ENCODE measurements around the gene SNX25. TPM values are rescaled to one million over a fixed set of nuclear protein-coding genes. Genes with fewer than 3 reads are reported as not detected.
"Not testable (repeated sequence)": the region's sequence is repeated elsewhere in the genome, so short reads cannot be mapped to it uniquely, and the experiment has no call there.

The SNX25 gene
- total RNA-seq, 3 donors from 2014 or later (not counting 1 experiment from before 2014, with no cell fraction given): 15.5 to 18.0 (median 16.6) TPM

- H3K9me3 ChIP-seq (ENCODE audit: control insufficient read depth, insufficient read depth, low read length): no peaks in the 10 kb centered on the region
- H3K36me3 ChIP-seq (ENCODE audit: control insufficient read depth, insufficient read depth, low read length): peaks cover 13% of the 10 kb centered on the region
- H3K27me3 Mint-ChIP-seq (ENCODE audit: low read depth in 2 of 2): no peaks in the 10 kb centered on the region
- H3K36me3 Mint-ChIP-seq: peaks cover 23% of the 10 kb centered on the region
- H3K4me3 ChIP-seq (ENCODE audit: low read length): no peak overlapping the region
- no peaks in the 10 kb centered on the region for H3K27me3 ChIP-seq (ENCODE audit: control insufficient read depth, insufficient read depth, low read length)
- DNase-seq (no peak), ATAC-seq (no peak)
- WGBS (ENCODE audit: insufficient coverage): no CpG with 5 or more reads among the region's 1 CpG
- H3K4me1 Mint-ChIP-seq: no peaks in the 10 kb centered on the region
- H3K27ac ChIP-seq (ENCODE audit: low read length): no peak overlapping the region
- peaks cover 3% of the 10 kb centered on the region in 2 donors for H3K9me3 Mint-ChIP-seq
- TF ChIP-seq CTCF (IDR thresholded peaks at IDR 0.05): no peak
- no peak overlapping the region for H3K4me3 Mint-ChIP-seq
- intact Hi-C loops (cut with micrococcal nuclease): no loop called here
- no peaks in the 10 kb centered on the region for H3K4me1 ChIP-seq (ENCODE audit: control insufficient read depth, insufficient read depth, low read length)
- H3K27ac Mint-ChIP-seq: no peak overlapping the region
Measured at GRCh38 chr4:185317880-185318279, 108.5 kb downstream of the SNX25 start.

GRCh38 chr4:185318679-185319078, 109.3 kb downstream of the SNX25 start:
- Histone ChIP-seq H3K4me3 (ENCODE audit: low read length) (no peak overlapping the region), H3K36me3 (ENCODE audit: control insufficient read depth, insufficient read depth, low read length) (peaks cover 13% of the 10 kb centered on the region), H3K4me1 (ENCODE audit: control insufficient read depth, insufficient read depth, low read length) (no peaks in the 10 kb centered on the region), H3K9me3 (ENCODE audit: control insufficient read depth, insufficient read depth, low read length) (no peaks in the 10 kb centered on the region), H3K27ac (ENCODE audit: low read length) (no peak overlapping the region), H3K27me3 (ENCODE audit: control insufficient read depth, insufficient read depth, low read length) (no peaks in the 10 kb centered on the region)
- Mint-ChIP-seq H3K4me1 (no peaks in the 10 kb centered on the region), H3K27ac (no peak overlapping the region), H3K36me3 (peaks cover 15% of the 10 kb centered on the region), H3K27me3 (ENCODE audit: low read depth in 2 of 2) (no peaks in the 10 kb centered on the region), H3K9me3 (peaks cover 3% of the 10 kb centered on the region in 2 donors), H3K4me3 (no peak overlapping the region)
- intact Hi-C loops (cut with micrococcal nuclease): no loop called here
- no peak for ATAC-seq
- DNase-seq: no peak
- no CpG with 5 or more reads among the region's 2 CpGs for WGBS (ENCODE audit: insufficient coverage)
- no peak for TF ChIP-seq CTCF (IDR thresholded peaks at IDR 0.05)

GRCh38 chr4:185322803-185323202, 113.4 kb downstream of the SNX25 start:
- no peak overlapping the region for H3K27ac ChIP-seq (ENCODE audit: low read length)
- no peak overlapping the region for H3K4me3 ChIP-seq (ENCODE audit: low read length)
- Mint-ChIP-seq H3K9me3 (no peaks in the 10 kb centered on the region), H3K27ac (no peak overlapping the region), H3K27me3 (ENCODE audit: low read depth in 2 of 2) (no peaks in the 10 kb centered on the region), H3K4me1 (no peaks in the 10 kb centered on the region), H3K36me3 (peaks cover 9% of the 10 kb centered on the region), H3K4me3 (no peak overlapping the region)
- ATAC-seq (no peak), DNase-seq (no peak)
- 94% methylated on average over 1 of the region's 2 CpGs for WGBS (ENCODE audit: insufficient coverage)
- H3K27me3 ChIP-seq (ENCODE audit: control insufficient read depth, insufficient read depth, low read length): no peaks in the 10 kb centered on the region
- H3K36me3 ChIP-seq (ENCODE audit: control insufficient read depth, insufficient read depth, low read length): peaks cover 6% of the 10 kb centered on the region
- H3K9me3 ChIP-seq (ENCODE audit: control insufficient read depth, insufficient read depth, low read length): no peaks in the 10 kb centered on the region
- no peaks in the 10 kb centered on the region for H3K4me1 ChIP-seq (ENCODE audit: control insufficient read depth, insufficient read depth, low read length)
- no peak for TF ChIP-seq CTCF (IDR thresholded peaks at IDR 0.05)
- intact Hi-C loops (cut with micrococcal nuclease): no loop called here

GRCh38 chr4:185323606-185324005, 114.2 kb downstream of the SNX25 start:
- Histone ChIP-seq H3K36me3 (ENCODE audit: control insufficient read depth, insufficient read depth, low read length) (peaks cover 6% of the 10 kb centered on the region), H3K27me3 (ENCODE audit: control insufficient read depth, insufficient read depth, low read length) (no peaks in the 10 kb centered on the region), H3K4me1 (ENCODE audit: control insufficient read depth, insufficient read depth, low read length) (no peaks in the 10 kb centered on the region), H3K9me3 (ENCODE audit: control insufficient read depth, insufficient read depth, low read length) (no peaks in the 10 kb centered on the region), H3K27ac (ENCODE audit: low read length) (no peak overlapping the region), H3K4me3 (ENCODE audit: low read length) (no peak overlapping the region)
- ATAC-seq (no peak), DNase-seq (no peak)
- TF ChIP-seq CTCF (IDR thresholded peaks at IDR 0.05): no peak
- no peak overlapping the region for H3K4me3 Mint-ChIP-seq
- peaks cover 9% of the 10 kb centered on the region for H3K36me3 Mint-ChIP-seq
- no CpG with 5 or more reads among the region's 1 CpG for WGBS (ENCODE audit: insufficient coverage)
- no peak overlapping the region for H3K27ac Mint-ChIP-seq
- H3K4me1 Mint-ChIP-seq: no peaks in the 10 kb centered on the region
- intact Hi-C loops (cut with micrococcal nuclease): no loop called here
- H3K9me3 Mint-ChIP-seq: no peaks in the 10 kb centered on the region
- no peaks in the 10 kb centered on the region for H3K27me3 Mint-ChIP-seq (ENCODE audit: low read depth in 2 of 2)

- WGBS (ENCODE audit: insufficient coverage): 89% methylated on average over 5 of the region's 6 CpGs
- H3K27me3 ChIP-seq (ENCODE audit: control insufficient read depth, insufficient read depth, low read length); DNase-seq; H3K36me3 ChIP-seq (ENCODE audit: control insufficient read depth, insufficient read depth, low read length); ATAC-seq; H3K9me3 Mint-ChIP-seq; H3K4me3 Mint-ChIP-seq; H3K4me1 Mint-ChIP-seq; H3K4me3 ChIP-seq (ENCODE audit: low read length); H3K4me1 ChIP-seq (ENCODE audit: control insufficient read depth, insufficient read depth, low read length); intact Hi-C loops (cut with micrococcal nuclease); H3K9me3 ChIP-seq (ENCODE audit: control insufficient read depth, insufficient read depth, low read length); H3K36me3 Mint-ChIP-seq; H3K27me3 Mint-ChIP-seq (ENCODE audit: low read depth in 2 of 2); H3K27ac Mint-ChIP-seq; H3K27ac ChIP-seq (ENCODE audit: low read length): not testable (repeated sequence)
Measured at GRCh38 chr4:185324361-185324760, 115.0 kb downstream of the SNX25 start.

All from natural killer cell (primary cell).